HG03457 (cell line): ENCODE measurements around the gene ZNF414.
"Not testable (repeated sequence)": the region's sequence is repeated elsewhere in the genome, so short reads cannot be mapped to it uniquely, and the experiment has no call there.

Experiments used
- ATAC-seq: cut with Tn5 transposase; IDR thresholded peaks from one replicate; pipeline ENCODE4 v1.9.1; 2021; ENCODE audit warnings: moderate number of reproducible peaks; ENCODE audit not compliant: unreplicated experiment

ZNF414 gene

GRCh38 chr19:8518536-8518935, 4.6 kb upstream of the ZNF414 start:
- no peak for ATAC-seq

GRCh38 chr19:8517551-8518442, 3.8 kb upstream of the ZNF414 start:
- no peak for ATAC-seq

- ATAC-seq: no peak
Observed at GRCh38 chr19:8515317-8515716, 1.4 kb upstream of the ZNF414 start.

- ATAC-seq: not testable (repeated sequence)
Observed at GRCh38 chr19:8514505-8515009, 590 bp upstream of the ZNF414 start.

GRCh38 chr19:8513036-8513686, 806 bp downstream of the ZNF414 start:
- ATAC-seq: no peak

GRCh38 chr19:8512115-8512967, 1.6 kb downstream of the ZNF414 start:
- no peak for ATAC-seq

GRCh38 chr19:8511573-8512101, 2.3 kb downstream of the ZNF414 start:
- no peak for ATAC-seq

GRCh38 chr19:8510589-8511115, 3.3 kb downstream of the ZNF414 start:
- ATAC-seq: no peak

- no peak for ATAC-seq
Observed at GRCh38 chr19:8506402-8506957, 7.5 kb downstream of the ZNF414 start.

- no peak for ATAC-seq
Observed at GRCh38 chr19:8505680-8506401, 8.1 kb downstream of the ZNF414 start.

GRCh38 chr19:8504919-8505318, 9.0 kb downstream of the ZNF414 start:
- ATAC-seq: no peak

GRCh38 chr19:8504171-8504570, 9.8 kb downstream of the ZNF414 start:
- ATAC-seq: no peak

- ATAC-seq: no peak
Observed at GRCh38 chr19:8503510-8503909, 10.5 kb downstream of the ZNF414 start.

GRCh38 chr19:8501981-8502380, 12.0 kb downstream of the ZNF414 start:
- ATAC-seq: no peak

GRCh38 chr19:8501516-8501915, 12.5 kb downstream of the ZNF414 start:
- ATAC-seq: no peak

- no peak for ATAC-seq
Observed at GRCh38 chr19:8500158-8500557, 13.8 kb downstream of the ZNF414 start.

- ATAC-seq: no peak
Observed at GRCh38 chr19:8499048-8499833, 14.7 kb downstream of the ZNF414 start.

GRCh38 chr19:8498295-8498694, 15.7 kb downstream of the ZNF414 start:
- ATAC-seq: no peak

- ATAC-seq: no peak
Observed at GRCh38 chr19:8494158-8494557, 19.8 kb downstream of the ZNF414 start.
